OCI-LY1 (cell line): ENCODE results near the gene KRT80.

Experiments
- H2AFZ ChIP-seq: fragments of 200-600 bp; sonication (generic), shearing (Covaris generic); 2 replicates; pipeline ENCODE4 v1.6.0; 2014; ENCODE audit warnings: antibody characterized with exemption, mild to moderate bottlenecking, low read length
- H3F3A ChIP-seq: fragments of 200-600 bp; sonication (generic), shearing (Covaris generic); 2 replicates; pipeline ENCODE4 v1.6.0; 2014; ENCODE audit warnings: mild to moderate bottlenecking, antibody characterized with exemption, low read length, moderate library complexity; ENCODE audit not compliant: insufficient read depth
- H3K27ac ChIP-seq: fragments of 200-600 bp; sonication (generic); 2 replicates; pipeline ENCODE4 v1.5.1; 2014; ENCODE audit warnings: low read length, mixed run types, mild to moderate bottlenecking, low read depth; ENCODE audit not compliant: poor library complexity, severe bottlenecking
- H3K27me3 ChIP-seq: fragments of 200-600 bp; sonication (generic); 2 replicates; pipeline ENCODE4 v1.6.0; 2014; ENCODE audit warnings: antibody characterized with exemption, mild to moderate bottlenecking, low read length, moderate library complexity; ENCODE audit not compliant: insufficient read depth
- H3K36me3 ChIP-seq: fragments of 200-600 bp; sonication (generic); 2 replicates; pipeline ENCODE4 v1.6.1; 2014; ENCODE audit warnings: mild to moderate bottlenecking, antibody characterized with exemption, low read length, moderate library complexity, mixed read lengths; ENCODE audit not compliant: insufficient read depth
- H3K4me1 ChIP-seq: fragments of 200-600 bp; sonication (generic); 2 replicates; pipeline ENCODE4 v1.5.1; 2014; ENCODE audit warnings: mild to moderate bottlenecking, low read length, moderate library complexity; ENCODE audit not compliant: insufficient read depth, severe bottlenecking
- H3K4me2 ChIP-seq: fragments of 200-600 bp; sonication (generic), shearing (Covaris generic); 2 replicates; pipeline ENCODE4 v1.6.1; 2014; ENCODE audit warnings: low read length
- H3K4me3 ChIP-seq: fragments of 200-600 bp; sonication (generic); 2 replicates; pipeline ENCODE4 v1.5.1; 2014; ENCODE audit warnings: low read length, low read depth, mild to moderate bottlenecking, mixed read lengths; ENCODE audit not compliant: poor library complexity, severe bottlenecking
- H3K79me2 ChIP-seq: fragments of 200-600 bp; shearing (Covaris generic); 2 replicates; pipeline ENCODE4 v1.6.1; 2016; ENCODE audit warnings: mixed run types, low read length, mixed read lengths; ENCODE audit not compliant: insufficient read depth
- H3K9ac ChIP-seq: fragments of 200-600 bp; sonication (generic), shearing (Covaris generic); 2 replicates; pipeline ENCODE4 v1.6.1; 2014; ENCODE audit warnings: mild to moderate bottlenecking, low read length, mixed read lengths
- H3K9me2 ChIP-seq: fragments of 200-600 bp; sonication (generic), shearing (Covaris generic); 2 replicates; pipeline ENCODE4 v1.6.1; 2014; ENCODE audit warnings: low read depth, mild to moderate bottlenecking, low read length, mixed read lengths
- H3K9me3 ChIP-seq: fragments of 200-600 bp; shearing (Covaris generic); 2 replicates; pipeline ENCODE4 v1.6.1; 2014; ENCODE audit warnings: low read length, mixed read lengths
- H4K20me1 ChIP-seq: fragments of 200-600 bp; sonication (generic), shearing (Covaris generic); 2 replicates; pipeline ENCODE4 v1.6.0; 2016; ENCODE audit warnings: mild to moderate bottlenecking, low read length; ENCODE audit not compliant: insufficient read depth
- EZH2 ChIP-seq: fragments of 200-600 bp; sonication (generic), shearing (Covaris generic); IDR thresholded peaks from 2 replicates; pipeline ENCODE4 v1.8.0; 2017; ENCODE audit warnings: borderline replicate concordance, mixed run types, mild to moderate bottlenecking, antibody characterized with exemption, low read length, moderate library complexity, mixed read lengths
- TF ChIP-seq, protein P1 (sequence below): fragments of 200-600 bp; sonication (generic), shearing (Covaris generic); IDR thresholded peaks from 2 replicates; pipeline ENCODE4 v1.5.1; 2017; ENCODE audit warnings: mild to moderate bottlenecking, antibody characterized with exemption, low read length, moderate library complexity, mixed read lengths

KRT80 gene

GRCh38 chr12:52152905-52153317 lies 38.9 kb downstream of the KRT80 start:
- Histone ChIP-seq H3K27ac (no peak overlapping the region), H3K9me3 (no peaks in the 10 kb centered on the region), H3F3A (no peaks in the 10 kb centered on the region), H3K4me1 (no peaks in the 10 kb centered on the region), H4K20me1 (no peaks in the 10 kb centered on the region), H3K9me2 (no peaks in the 10 kb centered on the region), H2AFZ (no peak overlapping the region), H3K4me3 (no peak overlapping the region), H3K36me3 (no peaks in the 10 kb centered on the region), H3K27me3 (no peaks in the 10 kb centered on the region), H3K4me2 (no peak overlapping the region), H3K79me2 (no peaks in the 10 kb centered on the region), H3K9ac (no peak overlapping the region)
- no peak for TF ChIP-seq EZH2
- TF ChIP-seq, protein P1, sequence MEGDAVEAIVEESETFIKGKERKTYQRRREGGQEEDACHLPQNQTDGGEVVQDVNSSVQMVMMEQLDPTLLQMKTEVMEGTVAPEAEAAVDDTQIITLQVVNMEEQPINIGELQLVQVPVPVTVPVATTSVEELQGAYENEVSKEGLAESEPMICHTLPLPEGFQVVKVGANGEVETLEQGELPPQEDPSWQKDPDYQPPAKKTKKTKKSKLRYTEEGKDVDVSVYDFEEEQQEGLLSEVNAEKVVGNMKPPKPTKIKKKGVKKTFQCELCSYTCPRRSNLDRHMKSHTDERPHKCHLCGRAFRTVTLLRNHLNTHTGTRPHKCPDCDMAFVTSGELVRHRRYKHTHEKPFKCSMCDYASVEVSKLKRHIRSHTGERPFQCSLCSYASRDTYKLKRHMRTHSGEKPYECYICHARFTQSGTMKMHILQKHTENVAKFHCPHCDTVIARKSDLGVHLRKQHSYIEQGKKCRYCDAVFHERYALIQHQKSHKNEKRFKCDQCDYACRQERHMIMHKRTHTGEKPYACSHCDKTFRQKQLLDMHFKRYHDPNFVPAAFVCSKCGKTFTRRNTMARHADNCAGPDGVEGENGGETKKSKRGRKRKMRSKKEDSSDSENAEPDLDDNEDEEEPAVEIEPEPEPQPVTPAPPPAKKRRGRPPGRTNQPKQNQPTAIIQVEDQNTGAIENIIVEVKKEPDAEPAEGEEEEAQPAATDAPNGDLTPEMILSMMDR = no peak

GRCh38 chr12:52151837-52152783 lies 39.7 kb downstream of the KRT80 start:
- Histone ChIP-seq H3K9ac (no peak overlapping the region), H3K79me2 (no peaks in the 10 kb centered on the region), H4K20me1 (no peaks in the 10 kb centered on the region), H3K27ac (no peak overlapping the region), H3F3A (no peaks in the 10 kb centered on the region), H3K9me3 (no peaks in the 10 kb centered on the region), H3K9me2 (no peaks in the 10 kb centered on the region), H3K27me3 (no peaks in the 10 kb centered on the region), H3K4me1 (no peaks in the 10 kb centered on the region), H3K36me3 (no peaks in the 10 kb centered on the region), H3K4me2 (peak overlapping the region; percentile 43), H3K4me3 (peak overlapping the region; percentile 44), H2AFZ (no peak overlapping the region)
- TF ChIP-seq EZH2 = no peak
- TF ChIP-seq, protein P1 = peak; percentile 75

- Histone ChIP-seq H3K4me2 (no peak overlapping the region), H3K4me3 (no peak overlapping the region)
These were observed 40.5 kb downstream of the KRT80 start for GRCh38 chr12:52151153-52151836.

More at GRCh38 chr12:52151153-52151836, 40.5 kb downstream of the KRT80 start:
- H3K9me2 ChIP-seq = no peaks in the 10 kb centered on the region
- H4K20me1 ChIP-seq = no peaks in the 10 kb centered on the region
- H3K9ac ChIP-seq = no peak overlapping the region
- no peaks in the 10 kb centered on the region for H3K27me3 ChIP-seq
- H3K27ac ChIP-seq = no peak overlapping the region
- no peak overlapping the region for H2AFZ ChIP-seq
- TF ChIP-seq, protein P1 = no peak
- no peak for TF ChIP-seq EZH2
- H3K79me2 ChIP-seq = no peaks in the 10 kb centered on the region
- H3K36me3 ChIP-seq = no peaks in the 10 kb centered on the region
- no peaks in the 10 kb centered on the region for H3K9me3 ChIP-seq
- H3K4me1 ChIP-seq = no peaks in the 10 kb centered on the region
- H3F3A ChIP-seq = no peaks in the 10 kb centered on the region
